ENCODE data around the gene BRSK1.

The BRSK1 gene

DNA sequence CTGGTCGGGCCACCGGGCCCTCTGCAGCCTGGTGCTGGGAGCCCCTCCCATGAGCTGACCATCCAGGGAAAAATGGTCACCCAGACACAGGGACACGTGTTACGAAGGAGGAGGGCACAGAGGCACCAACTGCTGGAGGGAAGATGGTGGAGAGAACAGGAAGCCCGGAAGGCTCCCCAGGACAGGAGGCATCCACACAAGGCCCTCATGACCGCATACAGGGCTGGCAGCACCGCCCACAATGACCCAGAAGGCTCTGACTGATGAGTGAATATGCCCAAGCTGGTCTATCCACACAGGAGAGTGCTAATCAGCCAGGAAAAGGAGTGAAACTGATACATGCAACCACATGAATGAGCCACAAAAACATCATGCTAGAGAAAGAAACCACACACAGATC lies 41.3 kb upstream of the BRSK1 start:
- TF ChIP-seq, protein P1, sequence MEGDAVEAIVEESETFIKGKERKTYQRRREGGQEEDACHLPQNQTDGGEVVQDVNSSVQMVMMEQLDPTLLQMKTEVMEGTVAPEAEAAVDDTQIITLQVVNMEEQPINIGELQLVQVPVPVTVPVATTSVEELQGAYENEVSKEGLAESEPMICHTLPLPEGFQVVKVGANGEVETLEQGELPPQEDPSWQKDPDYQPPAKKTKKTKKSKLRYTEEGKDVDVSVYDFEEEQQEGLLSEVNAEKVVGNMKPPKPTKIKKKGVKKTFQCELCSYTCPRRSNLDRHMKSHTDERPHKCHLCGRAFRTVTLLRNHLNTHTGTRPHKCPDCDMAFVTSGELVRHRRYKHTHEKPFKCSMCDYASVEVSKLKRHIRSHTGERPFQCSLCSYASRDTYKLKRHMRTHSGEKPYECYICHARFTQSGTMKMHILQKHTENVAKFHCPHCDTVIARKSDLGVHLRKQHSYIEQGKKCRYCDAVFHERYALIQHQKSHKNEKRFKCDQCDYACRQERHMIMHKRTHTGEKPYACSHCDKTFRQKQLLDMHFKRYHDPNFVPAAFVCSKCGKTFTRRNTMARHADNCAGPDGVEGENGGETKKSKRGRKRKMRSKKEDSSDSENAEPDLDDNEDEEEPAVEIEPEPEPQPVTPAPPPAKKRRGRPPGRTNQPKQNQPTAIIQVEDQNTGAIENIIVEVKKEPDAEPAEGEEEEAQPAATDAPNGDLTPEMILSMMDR (IDR thresholded peaks at IDR 0.05; ENCODE audit: low read length, missing control alignments), result no peak
- H3K4me3 ChIP-seq (replicated peaks; ENCODE audit: low read depth, low read length), result no peak overlapping the region
- no peak for DNase-seq (ENCODE audit: low read depth)

DNA sequence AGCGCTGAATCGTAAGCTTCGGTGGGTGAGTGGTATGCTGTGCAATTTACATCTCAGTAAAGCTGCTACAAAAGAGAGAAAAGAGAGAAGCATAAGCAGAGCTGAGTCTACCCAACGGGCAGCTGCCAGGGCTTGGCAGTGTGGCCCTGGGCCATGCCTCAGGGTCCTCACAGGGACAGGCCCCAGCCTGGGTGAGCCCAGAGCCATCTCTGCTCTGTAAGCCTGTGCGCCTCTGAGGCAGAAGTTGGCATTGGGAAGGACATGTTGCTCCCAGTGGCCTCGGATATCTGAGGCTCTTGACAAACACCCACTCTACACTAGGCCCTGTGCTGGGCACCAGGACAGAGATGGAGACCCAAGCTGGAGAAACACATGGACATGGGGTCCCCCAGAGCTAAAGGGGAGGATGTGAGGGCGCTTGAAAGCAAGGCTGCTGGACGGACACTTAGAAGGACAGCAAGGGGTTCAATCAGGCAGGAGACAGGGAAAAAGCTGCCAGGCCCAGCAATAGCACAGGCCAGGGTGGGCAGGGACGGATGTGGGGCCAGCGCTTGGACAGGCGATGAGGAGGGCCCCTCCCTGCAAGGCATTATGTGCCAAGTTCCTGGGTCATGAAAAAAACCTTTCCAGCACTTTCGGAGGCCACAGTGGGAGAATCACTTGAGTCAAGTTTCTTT lies 39.7 kb upstream of the BRSK1 start:
- no peak overlapping the region for H3K4me3 ChIP-seq (replicated peaks; ENCODE audit: low read depth, low read length)
- TF ChIP-seq, protein P1 (IDR thresholded peaks at IDR 0.05; ENCODE audit: low read length, missing control alignments), result no peak
- DNase-seq (ENCODE audit: low read depth), result no peak

- TF ChIP-seq, protein P1 (IDR thresholded peaks at IDR 0.05; ENCODE audit: low read length, missing control alignments), result no peak
- H3K4me3 ChIP-seq (replicated peaks; ENCODE audit: low read depth, low read length), result no peak overlapping the region
Observed at GRCh38 chr19:55245236-55245904, 38.4 kb upstream of the BRSK1 start.

GRCh38 chr19:55246462-55247451 lies 37.0 kb upstream of the BRSK1 start:
- no peak for DNase-seq (ENCODE audit: low read depth)
- TF ChIP-seq, protein P1 (IDR thresholded peaks at IDR 0.05; ENCODE audit: low read length, missing control alignments), result no peak
- H3K4me3 ChIP-seq (replicated peaks; ENCODE audit: low read depth, low read length), result no peak overlapping the region

More at GRCh38 chr19:55245236-55245904, 38.4 kb upstream of the BRSK1 start:
- DNase-seq (ENCODE audit: low read depth), result no peak

GRCh38 chr19:55247621-55248099 lies 36.1 kb upstream of the BRSK1 start:
- H3K4me3 ChIP-seq (replicated peaks; ENCODE audit: low read depth, low read length), result no peak overlapping the region
- peak; percentile 76 for DNase-seq (ENCODE audit: low read depth)
- TF ChIP-seq, protein P1 (IDR thresholded peaks at IDR 0.05; ENCODE audit: low read length, missing control alignments), result no peak

DNA sequence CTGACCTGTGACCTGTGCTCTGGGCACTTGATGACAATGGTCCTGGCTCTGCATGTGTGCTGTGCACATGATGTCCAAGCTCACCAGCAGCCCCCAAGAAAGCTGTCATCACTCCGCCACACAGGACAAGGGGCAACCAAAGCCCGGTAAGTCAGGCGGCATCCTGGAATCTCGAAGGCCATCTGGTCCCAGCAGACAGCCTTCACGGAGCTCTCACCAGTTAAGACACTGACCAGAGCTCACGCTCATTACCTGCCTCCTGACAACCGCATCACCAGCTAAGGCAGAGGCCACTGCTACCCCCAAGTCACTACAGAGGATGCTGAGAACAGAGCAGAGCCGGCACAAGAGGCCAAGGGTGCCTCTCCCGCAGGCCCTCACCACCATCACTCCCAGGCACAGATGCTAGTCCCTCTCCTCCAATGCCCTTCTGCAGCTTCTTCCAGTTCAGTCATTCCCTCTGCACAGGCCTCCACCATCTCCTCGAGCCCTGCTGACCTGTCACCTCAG lies 35.6 kb upstream of the BRSK1 start:
- no peak overlapping the region for H3K4me3 ChIP-seq (replicated peaks; ENCODE audit: low read depth, low read length)
- DNase-seq (ENCODE audit: low read depth), result no peak
- TF ChIP-seq, protein P1 (IDR thresholded peaks at IDR 0.05; ENCODE audit: low read length, missing control alignments), result no peak
